K562 (cell line): Measurements from ENCODE around the gene TMEM185B. TPM values are rescaled to one million over a fixed set of nuclear protein-coding genes. Genes with fewer than 3 reads are reported as not detected.

ENCODE experiments used
- ATF3 ChIP-seq, 2 experiments: fragments of 450-650 bp in 1 of 2; sonication (generic) in 1 of 2; formaldehyde crosslinking in 1 of 2; IDR thresholded peaks in 1 of 2; conservative IDR thresholded peaks in 1 of 2; 2 replicates each; pipeline versions ENCODE4 v1.6.1 to v1.8.1; 2016 to 2023; ENCODE audit warnings: mild to moderate bottlenecking in 2 of 2, moderate library complexity in 2 of 2, inconsistent platforms in 1 of 2, missing genetic modification reagents in 1 of 2
- MAFG ChIP-seq: fragments of 450-650 bp; conservative IDR thresholded peaks from 2 replicates; pipeline ENCODE4 v1.6.1; 2016; ENCODE audit warnings: missing genetic modification characterization, missing compliant biosample characterization
- MEIS2 ChIP-seq: fragments of 450-650 bp; IDR thresholded peaks from 2 replicates; pipeline ENCODE4 v1.6.1; 2014; ENCODE audit warnings: mild to moderate bottlenecking; ENCODE audit not compliant: partially characterized antibody
- PBX2 ChIP-seq, 2 experiments: IDR thresholded peaks in 1 of 2; conservative IDR thresholded peaks in 1 of 2; 2 replicates each; pipeline ENCODE4 v1.6.1; 2016; ENCODE audit warnings: low read depth in 2 of 2, mild to moderate bottlenecking in 1 of 2, missing compliant biosample characterization in 1 of 2, missing genetic modification characterization in 1 of 2, moderate library complexity in 1 of 2
- PKNOX1 ChIP-seq: fragments of 450-650 bp; IDR thresholded peaks from 2 replicates; pipeline ENCODE4 v1.6.1; 2016
- SMARCA5 ChIP-seq: fragments of 450-650 bp; IDR thresholded peaks from 2 replicates; pipeline ENCODE4 v1.6.1; 2016
- ZNF592 ChIP-seq: fragments of 450-650 bp; IDR thresholded peaks from 2 replicates; pipeline ENCODE4 v1.6.1; 2017; ENCODE audit warnings: antibody characterized with exemption, mild to moderate bottlenecking
- polyA plus RNA-seq, 8 experiments: library from polyadenylated mRNA; depleted of rRNA in 4 of 8; stranded (reverse) in 5 of 8; unstranded in 3 of 8; fragments of >200 nt; fragmentation: Nextera tagmentation in 2 of 8; fragmentation: Illumina TruSeq in 1 of 8; extraction: Ambion mirVana in 2 of 8; extraction: Trizol in 1 of 8; gene quantifications; 2 replicates each; pipeline versions ENCODE4 v1.2.1 to v1.2.3, GENCODE V29; 2011 to 2014; ENCODE audit warnings: inconsistent platforms in 1 of 8, missing spikeins in 1 of 8
- total RNA-seq, 7 experiments: library from RNA; depleted of rRNA in 6 of 7; stranded (reverse); fragments of >200 nt in 6 of 7; fragmentation: Illumina TruSeq in 2 of 7; extraction: Trizol in 2 of 7; gene quantifications; 2 replicates each; pipeline versions ENCODE4 v1.2.1 to v1.2.3, GENCODE V29; 2011 to 2021; ENCODE audit warnings: low replicate concordance in 1 of 7

The TMEM185B gene
- total and polyA plus RNA-seq, 9 of the 15 experiments (the other 6 are each of a cell fraction or from before 2014, with no cell fraction given): 2.9 to 28.2 (median 11.5) TPM

- TF ChIP-seq PBX2 (CRISPR knock-in tag; IDR thresholded peaks at IDR 0.05; ENCODE audit: low read depth): no peak
- 0 out of 2 replicates have a peak, but pooled peaks have one; percentile 22 for TF ChIP-seq PBX2 (tag; conservative IDR thresholded peaks at IDR 0.05; ENCODE audit: low read depth)
- TF ChIP-seq SMARCA5: no peak
- peak; percentile 44; the same call in 1 of the 2 replicates for TF ChIP-seq ZNF592
- TF ChIP-seq ATF3 (IDR thresholded peaks at IDR 0.05): no peak
- TF ChIP-seq ATF3 (CRISPR knock-in tag; conservative IDR thresholded peaks at IDR 0.05): no peak
- TF ChIP-seq PKNOX1: peak; percentile 59
- peak; percentile 47 for TF ChIP-seq MEIS2
- TF ChIP-seq MAFG: peak; percentile 50; the same call in 1 of the 2 replicates
These were observed 8.9 kb upstream of the TMEM185B start (continued) for GRCh38 chr2:120231974-120232635.
